Measurements from ENCODE around the gene UPF2.

DNA sequence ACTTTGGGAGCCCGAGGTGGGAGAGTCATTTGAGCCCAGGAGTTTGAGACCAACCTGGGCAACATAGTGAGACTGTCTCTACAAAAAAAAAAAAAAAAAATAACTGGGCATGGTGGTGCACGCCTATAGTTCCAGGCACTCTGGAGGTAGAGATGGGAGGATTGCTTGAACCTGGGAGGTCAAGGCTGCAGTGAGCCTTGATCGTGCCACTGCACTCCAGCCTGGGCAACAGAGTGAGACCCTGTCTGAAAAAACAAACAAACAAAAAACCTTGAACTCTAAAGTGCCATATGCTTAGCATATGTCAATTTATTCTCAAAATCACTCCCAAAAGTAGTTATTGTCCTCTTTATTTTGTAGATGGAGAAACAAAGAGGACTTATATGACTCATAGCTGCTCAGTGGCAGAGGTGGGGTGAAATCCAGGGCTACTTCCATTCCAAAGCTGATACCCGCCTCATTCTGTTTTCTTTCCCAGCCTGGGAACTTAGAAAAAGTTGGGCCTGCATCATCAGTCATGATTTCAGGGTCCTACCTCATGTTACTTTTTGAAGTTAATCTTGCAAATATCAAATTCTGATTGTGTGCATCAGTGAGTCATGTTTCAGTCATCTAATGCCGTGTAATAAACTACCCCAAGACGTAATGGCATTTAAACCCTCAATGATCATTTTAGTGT lies 39.4 kb upstream of the UPF2 start:
- TF ChIP-seq, protein P1, sequence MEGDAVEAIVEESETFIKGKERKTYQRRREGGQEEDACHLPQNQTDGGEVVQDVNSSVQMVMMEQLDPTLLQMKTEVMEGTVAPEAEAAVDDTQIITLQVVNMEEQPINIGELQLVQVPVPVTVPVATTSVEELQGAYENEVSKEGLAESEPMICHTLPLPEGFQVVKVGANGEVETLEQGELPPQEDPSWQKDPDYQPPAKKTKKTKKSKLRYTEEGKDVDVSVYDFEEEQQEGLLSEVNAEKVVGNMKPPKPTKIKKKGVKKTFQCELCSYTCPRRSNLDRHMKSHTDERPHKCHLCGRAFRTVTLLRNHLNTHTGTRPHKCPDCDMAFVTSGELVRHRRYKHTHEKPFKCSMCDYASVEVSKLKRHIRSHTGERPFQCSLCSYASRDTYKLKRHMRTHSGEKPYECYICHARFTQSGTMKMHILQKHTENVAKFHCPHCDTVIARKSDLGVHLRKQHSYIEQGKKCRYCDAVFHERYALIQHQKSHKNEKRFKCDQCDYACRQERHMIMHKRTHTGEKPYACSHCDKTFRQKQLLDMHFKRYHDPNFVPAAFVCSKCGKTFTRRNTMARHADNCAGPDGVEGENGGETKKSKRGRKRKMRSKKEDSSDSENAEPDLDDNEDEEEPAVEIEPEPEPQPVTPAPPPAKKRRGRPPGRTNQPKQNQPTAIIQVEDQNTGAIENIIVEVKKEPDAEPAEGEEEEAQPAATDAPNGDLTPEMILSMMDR (IDR thresholded peaks at IDR 0.05) = no peak
- no peak for TF ChIP-seq POLR2A (IDR thresholded peaks at IDR 0.05)

All from lower leg skin (tissue), 3 donors.